Sigmoid colon (tissue), 4 donors: ENCODE data around the gene DTNBP1.

Source experiments
- EP300 ChIP-seq, 4 donors: sonication (generic); formaldehyde crosslinking; IDR thresholded peaks; one replicate each; pipeline ENCODE4 v1.6.1; 2017; ENCODE audit warnings: antibody characterized with exemption in 4 of 4
- POLR2AphosphoS5 ChIP-seq, 4 donors: sonication (generic); formaldehyde crosslinking; IDR thresholded peaks; one replicate each; pipeline ENCODE4 v1.6.1; 2017; ENCODE audit warnings: antibody characterized with exemption in 4 of 4
- TF ChIP-seq, protein P1 (sequence below), 4 experiments: fragments of 450-650 bp in 3 of 4; fragments of 200-600 bp in 1 of 4; IDR thresholded peaks; one replicate each; pipeline ENCODE4 v1.5.1; 2016 to 2019; ENCODE audit warnings: antibody characterized with exemption in 4 of 4, mild to moderate bottlenecking in 3 of 4, moderate library complexity in 2 of 4

DNA sequence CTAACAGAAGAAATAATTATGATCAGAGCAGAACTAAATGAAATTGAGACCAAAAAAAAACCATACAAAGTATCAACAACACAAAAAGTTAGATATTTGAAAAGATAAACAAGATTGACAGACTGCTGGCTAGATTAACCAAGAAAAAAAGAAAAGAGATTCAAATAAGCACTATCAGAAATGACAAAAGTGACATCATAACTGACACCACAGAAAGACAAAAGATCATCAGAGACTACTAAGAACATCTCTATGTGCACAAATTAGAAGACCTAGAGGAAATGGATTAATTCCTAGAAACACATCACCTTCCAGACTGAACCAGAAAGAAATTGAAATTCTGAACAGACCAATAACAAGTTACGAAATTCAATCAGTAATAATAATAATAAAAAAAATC is 17.9 kb downstream of the DTNBP1 start:
- TF ChIP-seq, protein P1, sequence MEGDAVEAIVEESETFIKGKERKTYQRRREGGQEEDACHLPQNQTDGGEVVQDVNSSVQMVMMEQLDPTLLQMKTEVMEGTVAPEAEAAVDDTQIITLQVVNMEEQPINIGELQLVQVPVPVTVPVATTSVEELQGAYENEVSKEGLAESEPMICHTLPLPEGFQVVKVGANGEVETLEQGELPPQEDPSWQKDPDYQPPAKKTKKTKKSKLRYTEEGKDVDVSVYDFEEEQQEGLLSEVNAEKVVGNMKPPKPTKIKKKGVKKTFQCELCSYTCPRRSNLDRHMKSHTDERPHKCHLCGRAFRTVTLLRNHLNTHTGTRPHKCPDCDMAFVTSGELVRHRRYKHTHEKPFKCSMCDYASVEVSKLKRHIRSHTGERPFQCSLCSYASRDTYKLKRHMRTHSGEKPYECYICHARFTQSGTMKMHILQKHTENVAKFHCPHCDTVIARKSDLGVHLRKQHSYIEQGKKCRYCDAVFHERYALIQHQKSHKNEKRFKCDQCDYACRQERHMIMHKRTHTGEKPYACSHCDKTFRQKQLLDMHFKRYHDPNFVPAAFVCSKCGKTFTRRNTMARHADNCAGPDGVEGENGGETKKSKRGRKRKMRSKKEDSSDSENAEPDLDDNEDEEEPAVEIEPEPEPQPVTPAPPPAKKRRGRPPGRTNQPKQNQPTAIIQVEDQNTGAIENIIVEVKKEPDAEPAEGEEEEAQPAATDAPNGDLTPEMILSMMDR (IDR thresholded peaks at IDR 0.05): no peak
- no peak for TF ChIP-seq EP300 (IDR thresholded peaks at IDR 0.05)
- no peak for TF ChIP-seq POLR2AphosphoS5 (IDR thresholded peaks at IDR 0.05)
